Smooth muscle cell (in vitro differentiated cells): ENCODE results near the gene CDC25B. TPM values are rescaled to one million over a fixed set of nuclear protein-coding genes. Genes with fewer than 3 reads are reported as not detected.

Experiments
- DNase-seq: peaks from one replicate; lab custom pipeline; 2025; ENCODE audit not compliant: unreplicated experiment; lab: John Stamatoyannopoulos, UW
- H2AFZ ChIP-seq: fragments of 200-600 bp; sonication (generic); 2 replicates; pipeline ENCODE4 v1.6.0; 2016; ENCODE audit warnings: antibody characterized with exemption, low read depth, mild to moderate bottlenecking
- H3F3A ChIP-seq: fragments of 200-600 bp; sonication (generic); 2 replicates; pipeline ENCODE4 v1.6.0; 2017; ENCODE audit warnings: antibody characterized with exemption, low read depth
- H3K27ac ChIP-seq: fragments of 200-600 bp; sonication (generic); 2 replicates; pipeline ENCODE4 v1.5.1; 2016; ENCODE audit warnings: low read depth, mild to moderate bottlenecking
- H3K27me3 ChIP-seq: fragments of 200-600 bp; sonication (generic); 2 replicates; pipeline ENCODE4 v1.6.1; 2016; ENCODE audit warnings: low read depth, mild to moderate bottlenecking
- H3K36me3 ChIP-seq: fragments of 200-600 bp; sonication (generic); 2 replicates; pipeline ENCODE4 v1.5.1; 2016; ENCODE audit warnings: low read depth
- H3K4me1 ChIP-seq: fragments of 200-600 bp; sonication (generic); 2 replicates; pipeline ENCODE4 v1.5.1; 2016; ENCODE audit warnings: low read depth
- H3K4me2 ChIP-seq: fragments of 200-600 bp; sonication (generic); 2 replicates; pipeline ENCODE4 v1.6.0; 2016; ENCODE audit warnings: mild to moderate bottlenecking
- H3K4me3 ChIP-seq: fragments of 200-600 bp; sonication (generic); 2 replicates; pipeline ENCODE4 v1.5.1; 2016; ENCODE audit warnings: mild to moderate bottlenecking
- H3K79me2 ChIP-seq: fragments of 200-600 bp; sonication (generic); 2 replicates; pipeline ENCODE4 v1.6.0; 2016; ENCODE audit warnings: low read depth, mild to moderate bottlenecking
- H3K9ac ChIP-seq: fragments of 200-600 bp; sonication (generic); 2 replicates; pipeline ENCODE4 v1.6.0; 2016; ENCODE audit warnings: low read depth
- H3K9me3 ChIP-seq: fragments of 200-600 bp; sonication (generic); replicated peaks from 2 replicates; pipeline ENCODE4 v1.5.1; 2016; ENCODE audit warnings: low read depth
- H4K20me1 ChIP-seq: fragments of 200-600 bp; sonication (generic); 2 replicates; pipeline ENCODE4 v1.6.0; 2016; ENCODE audit warnings: low read depth
- CTCF ChIP-seq: fragments of 200-600 bp; sonication (generic); IDR thresholded peaks from 2 replicates; pipeline ENCODE4 v1.5.1; 2017; ENCODE audit warnings: borderline replicate concordance, mild to moderate bottlenecking, antibody characterized with exemption; ENCODE audit not compliant: insufficient read depth, poor library complexity, severe bottlenecking
- WGBS: methylation state at CpG from one replicate; pipeline ENCODE4 v1.1.7; 2016; ENCODE audit warnings: low lambda C conversion rate; 5-methylcytosine and 5-hydroxymethylcytosine counted together
- polyA plus RNA-seq: library from polyadenylated mRNA; unstranded; fragments of >200 nt; fragmentation: Nextera tagmentation; extraction: Ambion mirVana; gene quantifications from 2 replicates; pipeline ENCODE4 v1.2.1, GENCODE V29; 2016
- total RNA-seq: library from RNA; depleted of rRNA; stranded (reverse); fragments of >200 nt; gene quantifications from 2 replicates; pipeline ENCODE4 v1.2.3, GENCODE V29; 2014

The CDC25B gene
- total and polyA plus RNA-seq, 2 experiments from 2014 or later: 14.7 to 14.8 TPM

- Histone ChIP-seq H2AFZ (no peak overlapping the region), H3K4me1 (peaks cover 5% of the 10 kb centered on the region), H3K9me3 (no peaks in the 10 kb centered on the region), H3K36me3 (no peaks in the 10 kb centered on the region), H3F3A (peaks cover 2% of the 10 kb centered on the region), H4K20me1 (peaks cover 7% of the 10 kb centered on the region), H3K27ac (no peak overlapping the region), H3K4me2 (peak overlapping the region; percentile 62), H3K79me2 (no peaks in the 10 kb centered on the region), H3K27me3 (peaks cover 48% of the 10 kb centered on the region), H3K9ac (no peak overlapping the region), H3K4me3 (no peak overlapping the region)
- 80% methylated on average over 22 of the region's 24 CpGs for WGBS
- no peak for DNase-seq
- no peak for TF ChIP-seq CTCF
Measured at GRCh38 chr20:3749087-3749688, 46.9 kb upstream of the CDC25B start.

- Histone ChIP-seq H3F3A (peaks cover 2% of the 10 kb centered on the region), H2AFZ (no peak overlapping the region), H3K79me2 (no peaks in the 10 kb centered on the region), H3K9ac (no peak overlapping the region), H3K4me3 (no peak overlapping the region), H3K36me3 (no peaks in the 10 kb centered on the region), H4K20me1 (peaks cover 7% of the 10 kb centered on the region), H3K27ac (no peak overlapping the region), H3K9me3 (no peaks in the 10 kb centered on the region), H3K27me3 (peaks cover 48% of the 10 kb centered on the region), H3K4me1 (peaks cover 5% of the 10 kb centered on the region), H3K4me2 (peak overlapping the region; percentile 62)
- peak; percentile 13 for DNase-seq
- peak; percentile 91 for TF ChIP-seq CTCF
- 16% methylated on average over 61 of the region's 72 CpGs for WGBS
Measured at GRCh38 chr20:3749689-3750531, 46.2 kb upstream of the CDC25B start.

GRCh38 chr20:3751305-3751674, 44.8 kb upstream of the CDC25B start:
- no peaks in the 10 kb centered on the region for H3K36me3 ChIP-seq
- no peaks in the 10 kb centered on the region for H3K9me3 ChIP-seq
- peaks cover 5% of the 10 kb centered on the region for H3K4me1 ChIP-seq
- peaks cover 43% of the 10 kb centered on the region for H3K27me3 ChIP-seq
- DNase-seq: no peak
- no peak overlapping the region for H3K27ac ChIP-seq
- H4K20me1 ChIP-seq: peaks cover 7% of the 10 kb centered on the region
- H2AFZ ChIP-seq: no peak overlapping the region
- H3K4me2 ChIP-seq: peak overlapping the region; percentile 95
- peak; percentile 30 for TF ChIP-seq CTCF
- H3F3A ChIP-seq: peaks cover 2% of the 10 kb centered on the region
- 22% methylated on average over 30 of the region's 31 CpGs for WGBS
- no peaks in the 10 kb centered on the region for H3K79me2 ChIP-seq
- H3K9ac ChIP-seq: no peak overlapping the region
- peak overlapping the region; percentile 51 for H3K4me3 ChIP-seq
